Stimulated activated CD8-positive, alpha-beta memory T cell treated with anti-CD3 and anti-CD28 coated beads, Interleukin-12 subunit alpha, Interleukin-12 subunit beta, amount 100 ng/mL, for 1 hour (primary cell): ENCODE results near the gene GREM2.

Source experiments
- DNase-seq: peaks from one replicate; pipeline ENCODE4 v3.0.0-alpha.2; 2020; ENCODE audit warnings: low read depth

Gene GREM2

DNA sequence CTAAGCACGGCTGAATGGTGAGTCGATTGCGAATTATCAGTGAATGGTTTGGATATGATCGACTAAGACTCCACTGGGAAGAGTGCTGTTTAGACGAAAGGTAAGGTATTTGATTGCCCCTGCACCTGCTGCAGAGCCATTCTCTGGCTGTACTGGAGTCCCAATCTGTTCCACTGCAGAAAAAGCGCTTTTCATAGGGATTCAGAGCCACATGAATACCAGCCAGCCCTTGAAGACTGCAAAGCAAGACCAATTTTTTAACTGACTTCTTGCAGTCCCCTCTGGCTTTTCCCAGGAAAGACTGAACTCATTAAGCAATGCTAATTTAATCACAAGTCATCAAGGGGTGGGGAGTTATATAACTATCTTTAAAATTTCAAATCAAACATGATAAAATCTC is 1.3 kb downstream of the GREM2 start:
- DNase-seq = no peak

GRCh38 chr1:240609527-240610060 is 2.4 kb downstream of the GREM2 start:
- DNase-seq = no peak

GRCh38 chr1:240608707-240609106 is 3.2 kb downstream of the GREM2 start:
- no peak for DNase-seq

GRCh38 chr1:240607006-240607405 is 4.9 kb downstream of the GREM2 start:
- DNase-seq = no peak

GRCh38 chr1:240602189-240602588 is 9.8 kb downstream of the GREM2 start:
- no peak for DNase-seq

GRCh38 chr1:240599830-240600229 is 12.1 kb downstream of the GREM2 start:
- DNase-seq = no peak

DNA sequence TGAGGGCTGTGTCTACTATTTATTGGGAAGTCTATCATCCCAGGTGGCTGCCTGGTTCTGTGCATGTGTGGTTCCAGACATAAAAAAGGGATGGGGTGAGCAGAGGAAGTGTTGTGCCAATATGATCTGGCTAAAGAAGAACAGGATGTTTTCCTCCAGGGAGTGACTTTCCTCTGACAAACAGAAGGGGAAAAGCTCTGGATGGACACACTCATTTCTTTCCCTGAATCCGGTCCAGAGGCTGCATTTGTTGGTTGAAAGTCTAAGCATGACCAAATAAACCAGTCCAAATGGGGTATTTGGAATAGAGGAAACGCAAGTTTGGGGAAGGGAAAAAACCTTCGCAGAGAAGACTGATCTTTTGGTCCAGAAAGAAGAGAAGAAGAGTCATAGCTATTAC is 12.7 kb downstream of the GREM2 start:
- DNase-seq = no peak

DNA sequence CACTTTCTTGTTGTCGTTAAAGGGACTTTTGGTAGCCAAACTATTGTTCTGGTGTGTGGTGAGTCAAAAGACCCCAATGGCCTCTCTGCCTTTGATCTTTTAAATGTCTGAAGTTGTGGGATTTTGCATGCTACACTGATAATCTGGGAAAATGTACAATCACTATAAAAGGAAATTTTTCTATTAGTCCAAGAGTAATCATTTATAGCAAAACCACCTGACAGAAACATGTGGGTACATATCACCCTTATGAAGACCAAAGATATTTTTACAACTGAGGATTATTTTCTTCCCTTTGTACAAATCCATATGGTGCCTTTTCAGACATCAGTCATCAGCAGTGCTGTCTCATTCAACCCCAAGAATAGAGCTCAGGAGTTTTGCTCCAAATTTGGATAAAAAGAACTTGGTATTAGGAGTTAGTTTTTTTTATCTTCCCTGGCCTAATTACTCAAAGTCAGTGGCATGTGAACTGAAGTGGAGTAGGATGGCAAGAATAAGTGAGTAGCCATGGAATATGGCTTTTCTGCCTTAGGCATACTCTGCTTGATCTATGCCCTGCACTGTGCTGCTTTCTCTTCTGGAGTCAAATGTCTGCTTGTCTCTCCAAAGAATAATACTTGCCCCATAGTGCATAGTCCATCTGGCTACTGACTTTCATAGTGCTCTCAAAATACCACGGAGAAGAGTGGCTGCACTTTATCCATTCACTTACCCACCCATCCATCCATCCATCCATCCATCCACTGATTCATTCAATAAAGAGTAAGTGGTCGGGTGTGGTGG is 13.5 kb downstream of the GREM2 start:
- no peak for DNase-seq

GRCh38 chr1:240597153-240597745 is 14.7 kb downstream of the GREM2 start:
- no peak for DNase-seq

DNA sequence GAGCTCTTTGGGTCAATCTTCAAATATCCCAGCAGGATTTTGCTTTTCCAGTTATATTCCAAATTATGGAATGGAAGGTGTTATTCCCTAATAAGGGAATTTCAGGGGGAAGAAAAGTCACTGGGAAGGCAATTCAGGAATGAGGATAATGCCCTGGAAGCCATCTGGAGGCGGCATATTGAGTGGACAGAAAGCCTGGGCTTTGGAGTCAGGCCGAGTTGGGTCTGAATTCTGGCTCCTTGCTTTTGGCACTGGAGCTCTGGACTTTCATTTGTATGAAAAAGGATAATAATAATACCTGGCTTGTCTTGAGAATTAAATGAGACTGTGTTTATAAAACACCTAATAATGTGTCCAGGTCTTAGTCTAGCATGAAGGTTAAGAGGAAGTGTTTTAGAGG is 16.5 kb downstream of the GREM2 start:
- no peak for DNase-seq

DNA sequence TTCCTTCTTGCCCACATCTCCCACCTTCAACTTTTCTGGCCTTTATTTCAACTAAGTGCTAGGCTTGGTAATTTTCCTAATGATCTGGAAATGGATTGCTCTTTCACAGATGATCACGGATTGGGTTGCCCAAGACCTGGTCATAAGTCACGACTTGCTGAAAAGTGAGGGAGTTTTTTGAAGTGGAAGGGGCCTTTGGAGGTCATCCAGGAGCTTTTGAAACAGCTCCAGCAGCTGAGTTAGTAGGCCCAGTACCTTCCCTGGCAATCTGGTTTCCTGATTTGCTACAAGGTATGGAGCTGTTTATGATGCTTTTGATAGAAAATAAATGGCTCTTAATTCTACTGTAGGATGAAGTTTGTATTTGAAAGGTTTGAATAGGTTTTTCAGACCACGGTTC is 20.4 kb downstream of the GREM2 start:
- no peak for DNase-seq

- no peak for DNase-seq
These were observed 20.9 kb downstream of the GREM2 start for GRCh38 chr1:240591078-240591477.

GRCh38 chr1:240589585-240590110 is 22.3 kb downstream of the GREM2 start:
- no peak for DNase-seq

GRCh38 chr1:240586006-240586405 is 25.9 kb downstream of the GREM2 start:
- DNase-seq = no peak

GRCh38 chr1:240582953-240583352 is 29.0 kb downstream of the GREM2 start:
- no peak for DNase-seq

DNA sequence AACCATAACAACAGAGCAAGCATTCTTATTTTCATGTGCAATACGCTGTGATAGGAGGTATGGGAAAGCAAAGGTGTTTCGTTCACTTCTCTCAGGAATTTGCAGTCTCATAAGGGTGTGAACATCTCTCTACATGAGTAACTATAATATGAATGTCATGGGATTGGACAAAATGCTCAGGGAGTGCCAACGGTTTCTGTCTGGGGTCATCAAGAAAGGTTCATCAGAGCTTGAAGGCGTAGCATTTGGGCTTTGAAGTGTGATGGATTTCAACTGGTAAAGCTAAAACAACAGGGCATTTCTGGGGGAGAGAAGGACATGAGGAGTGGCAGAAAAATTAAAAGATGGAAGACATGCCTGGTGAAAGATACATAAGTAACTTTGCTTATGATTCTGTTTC is 32.4 kb downstream of the GREM2 start:
- DNase-seq = no peak

- DNase-seq = no peak
These were observed 34.9 kb downstream of the GREM2 start for GRCh38 chr1:240577095-240577494.

DNA sequence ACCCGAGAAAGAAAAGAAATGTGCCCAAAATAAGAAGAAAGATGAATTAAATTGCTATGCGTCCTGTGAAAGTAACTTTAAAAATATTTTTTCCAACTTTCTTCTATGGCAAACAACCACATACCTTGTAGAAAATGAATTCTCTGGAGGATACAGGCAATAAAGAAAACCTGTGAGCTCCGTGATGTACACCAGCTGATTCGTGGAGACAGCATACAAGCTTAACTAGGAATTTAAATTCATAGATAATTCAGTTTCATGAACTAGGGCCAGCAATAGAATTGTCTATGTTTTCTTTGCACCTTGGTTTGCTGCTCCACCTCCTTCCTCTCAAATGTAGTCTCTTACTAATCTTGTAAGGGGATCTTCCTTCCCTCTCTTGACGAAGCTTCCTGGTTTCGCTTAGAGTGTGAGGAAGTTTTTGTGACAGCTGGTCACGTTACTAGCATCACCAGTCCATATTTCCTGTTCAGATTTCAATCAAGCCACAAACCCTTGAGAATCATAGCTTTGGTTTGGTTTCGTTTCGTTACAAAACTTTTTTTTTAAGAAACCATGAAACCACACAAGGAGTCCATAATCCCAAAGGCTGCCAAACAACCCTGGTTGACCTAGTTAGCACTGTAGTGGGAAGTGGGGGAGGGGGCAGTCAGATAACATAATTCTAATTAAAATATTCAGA is 35.8 kb downstream of the GREM2 start:
- peak; percentile 5 for DNase-seq

DNA sequence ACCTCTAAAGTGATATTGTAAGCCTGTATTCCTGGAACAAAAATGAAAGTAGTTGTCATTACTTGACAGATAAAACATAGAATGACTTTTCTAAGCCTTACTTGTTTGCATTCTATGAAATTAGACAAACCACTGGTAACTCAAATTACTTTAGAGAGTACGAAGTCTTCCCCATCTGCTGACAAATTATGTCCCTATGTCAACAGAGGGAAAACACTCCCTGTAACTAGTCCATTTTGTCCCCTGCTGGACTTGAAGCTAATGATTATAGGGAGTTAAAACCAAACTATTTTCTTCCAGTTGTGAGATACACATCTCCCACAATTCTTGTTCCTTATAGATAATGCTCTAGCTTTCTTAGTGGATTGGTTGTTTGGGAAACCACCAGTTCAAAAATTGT is 39.6 kb downstream of the GREM2 start:
- no peak for DNase-seq

GRCh38 chr1:240571782-240572181 is 40.2 kb downstream of the GREM2 start:
- DNase-seq = no peak

- DNase-seq = no peak
These were observed 44.9 kb downstream of the GREM2 start for GRCh38 chr1:240567066-240567465.

- DNase-seq = no peak
These were observed 49.2 kb downstream of the GREM2 start for GRCh38 chr1:240562779-240563178.

DNA sequence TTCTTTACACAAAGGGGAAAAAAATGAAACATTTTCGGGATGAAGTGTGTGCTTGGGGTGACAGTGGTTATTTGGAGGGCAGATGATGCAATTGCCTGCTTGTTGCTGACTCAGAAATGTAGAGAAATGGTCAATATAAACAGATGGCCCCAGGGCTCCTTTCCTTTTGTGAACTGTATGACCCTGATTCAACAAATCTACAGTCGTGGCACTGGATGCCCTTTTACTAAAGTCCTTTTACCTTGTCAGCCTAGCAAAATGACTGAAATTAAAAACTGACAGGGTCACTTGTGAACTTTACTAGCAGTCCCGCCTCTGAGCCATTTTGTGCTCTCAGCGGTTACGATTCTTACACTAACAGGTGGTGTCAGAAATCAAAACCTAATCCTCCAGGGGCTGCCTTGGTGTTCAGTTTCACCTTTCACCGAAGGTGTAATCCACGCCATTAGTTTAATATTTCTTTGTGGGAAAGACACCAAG is 49.8 kb downstream of the GREM2 start:
- DNase-seq = no peak
